A549 (cell line): ENCODE results near the gene SPPL2B. TPM values are rescaled to one million over a fixed set of nuclear protein-coding genes. Genes with fewer than 3 reads are reported as not detected.
"Not testable (repeated sequence)": the region's sequence is repeated elsewhere in the genome, so short reads cannot be mapped to it uniquely, and the experiment has no call there.

Experiments used
- ATAC-seq, 2 experiments: fragments of 200-7000 bp in 1 of 2; fragments of >200 bp in 1 of 2; cut with Nextera tagmentation in 1 of 2; cut with Tn5 transposase in 1 of 2; 3 replicates each; pipeline versions ENCODE4 v1.8.0 to v1.9.1; 2018 to 2020; ENCODE audit warnings: mild to moderate bottlenecking in 1 of 2, moderate library complexity in 1 of 2
- CTCF ChIA-PET: fragments of 300-600 bp; sonication (Branson Sonifier 250); formaldehyde crosslinking; extraction: SDS; loops from one replicate; lab custom pipeline; 2021; ENCODE audit warnings: antibody characterized with exemption, inconsistent platforms; lab: Yijun Ruan, JAX
- POLR2A ChIA-PET: fragments of 350-600 bp; formaldehyde crosslinking; extraction: SDS; loops from one replicate; lab custom pipeline; 2021; ENCODE audit warnings: antibody characterized with exemption, inconsistent platforms; lab: Yijun Ruan, JAX
- DNase-seq, 2 experiments: peaks; one replicate each; pipeline versions ENCODE4 v3.0.0 to v3.0.0-alpha.2; 2011 to 2016; ENCODE audit warnings: low read depth in 1 of 2, low spot score in 1 of 2
- FAIRE-seq: peaks from 2 replicates; lab custom pipeline; 2011; peaks lifted over from hg19 to GRCh38; lab: Jason Lieb, UNC
- H3K27ac ChIP-seq, 2 experiments: fragments of >200 bp; sonication (Bioruptor Twin); formaldehyde crosslinking; 3 replicates each; pipeline ENCODE4 v1.5.1; 2016 to 2017
- H3K4me1 ChIP-seq: fragments of >200 bp; sonication (Bioruptor Twin); formaldehyde crosslinking; 3 replicates; pipeline ENCODE4 v1.6.1; 2016
- H3K4me2 ChIP-seq: fragments of >200 bp; sonication (Bioruptor Twin); formaldehyde crosslinking; 3 replicates; pipeline ENCODE4 v1.6.1; 2016
- H3K4me3 ChIP-seq: fragments of >200 bp; sonication (Bioruptor Twin); formaldehyde crosslinking; 3 replicates; pipeline ENCODE4 v1.5.1; 2016
- H3K9me3 ChIP-seq: fragments of >200 bp; sonication (Bioruptor Twin); formaldehyde crosslinking; 3 replicates; pipeline ENCODE4 v1.6.1; 2016
- BHLHE40 ChIP-seq: IDR thresholded peaks from 2 replicates; pipeline ENCODE4 v1.6.1; 2012; ENCODE audit warnings: low read depth, low read length, inconsistent platforms
- CBX8 ChIP-seq: fragments of 200-600 bp; sonication (generic); IDR thresholded peaks from 2 replicates; pipeline ENCODE4 v1.6.1; 2016
- CEBPB ChIP-seq, 2 experiments: fragments of >200 bp in 1 of 2; sonication (Bioruptor Twin) in 1 of 2; formaldehyde crosslinking in 1 of 2; IDR thresholded peaks; 2 replicates each; pipeline ENCODE4 v1.6.1; 2012 to 2016
- CHD4 ChIP-seq: fragments of 200-600 bp; sonication (generic); IDR thresholded peaks from 2 replicates; pipeline ENCODE4 v1.6.1; 2016; ENCODE audit warnings: antibody characterized with exemption, mild to moderate bottlenecking, borderline replicate concordance
- EHMT2 ChIP-seq: fragments of 200-600 bp; sonication (generic); IDR thresholded peaks from 2 replicates; pipeline ENCODE4 v1.6.1; 2016; ENCODE audit warnings: antibody characterized with exemption, low read depth, mild to moderate bottlenecking, moderate library complexity
- EP300 ChIP-seq, 2 experiments: fragments of >200 bp; sonication (Bioruptor Twin); formaldehyde crosslinking; IDR thresholded peaks; 2 replicates in 1 of 2; 3 replicates in 1 of 2; pipeline ENCODE4 v1.6.1; 2016 to 2017
- ESRRA ChIP-seq: fragments of 150-350 bp; IDR thresholded peaks from 2 replicates; pipeline ENCODE4 v1.6.1; 2014; ENCODE audit warnings: mild to moderate bottlenecking, low read length, borderline replicate concordance
- FOSL2 ChIP-seq, 2 experiments: fragments of 450-650 bp in 1 of 2; fragments of >200 bp in 1 of 2; sonication (Bioruptor Twin) in 1 of 2; formaldehyde crosslinking; IDR thresholded peaks; 2 replicates each; pipeline versions ENCODE4 v1.5.0 to v1.6.1; 2016 to 2020; ENCODE audit warnings: mild to moderate bottlenecking in 1 of 2, moderate library complexity in 1 of 2
- FOXS1 ChIP-seq: fragments of 250-450 bp; sonication (Bioruptor Pico); IDR thresholded peaks from 2 replicates; pipeline ENCODE4 v1.5.0; 2020; ENCODE audit warnings: mild to moderate bottlenecking, moderate library complexity
- GATA3 ChIP-seq: IDR thresholded peaks from 2 replicates; pipeline ENCODE4 v1.6.1; 2012; ENCODE audit warnings: borderline replicate concordance
- HOXB13 ChIP-seq: fragments of 250-450 bp; sonication (Bioruptor Pico); IDR thresholded peaks from 2 replicates; pipeline ENCODE4 v1.5.0; 2020; ENCODE audit warnings: low read depth, mild to moderate bottlenecking, moderate library complexity
- JUN ChIP-seq, 2 experiments: fragments of >200 bp; sonication (Bioruptor Twin); formaldehyde crosslinking; IDR thresholded peaks; 2 replicates in 1 of 2; 3 replicates in 1 of 2; pipeline ENCODE4 v1.6.1; 2016 to 2017
- JUNB ChIP-seq: fragments of >200 bp; sonication (Bioruptor Twin); formaldehyde crosslinking; IDR thresholded peaks from 2 replicates; pipeline ENCODE4 v1.6.1; 2016
- MYC ChIP-seq: IDR thresholded peaks from 2 replicates; pipeline ENCODE4 v1.6.1; 2012; ENCODE audit warnings: mild to moderate bottlenecking, inconsistent platforms, low read length, improper control_type of control experiment, borderline replicate concordance
- PHF8 ChIP-seq: fragments of 200-600 bp; sonication (generic); IDR thresholded peaks from 2 replicates; pipeline ENCODE4 v1.6.1; 2016; ENCODE audit warnings: low read depth, mild to moderate bottlenecking, antibody characterized with exemption, moderate library complexity, borderline replicate concordance
- RAD21 ChIP-seq, 2 experiments: fragments of >200 bp in 1 of 2; sonication (Bioruptor Twin) in 1 of 2; formaldehyde crosslinking in 1 of 2; IDR thresholded peaks in 1 of 2; conservative IDR thresholded peaks in 1 of 2; 2 replicates in 1 of 2; 3 replicates in 1 of 2; pipeline ENCODE4 v1.6.1; 2012 to 2018; ENCODE audit warnings: inconsistent platforms in 1 of 2
- RFX5 ChIP-seq: fragments of 450-650 bp; IDR thresholded peaks from 2 replicates; pipeline ENCODE4 v1.7.1; 2014; ENCODE audit warnings: antibody characterized with exemption, mild to moderate bottlenecking, moderate library complexity
- SMC3 ChIP-seq: fragments of >200 bp; sonication (Bioruptor Twin); formaldehyde crosslinking; IDR thresholded peaks from 3 replicates; pipeline ENCODE4 v1.6.1; 2018; ENCODE audit warnings: inconsistent platforms
- TP53 ChIP-seq: fragments of 250-450 bp; sonication (Bioruptor Pico); IDR thresholded peaks from 2 replicates; pipeline ENCODE4 v1.5.0; 2021; ENCODE audit warnings: mild to moderate bottlenecking, moderate library complexity
- ZSCAN20 ChIP-seq: fragments of 250-450 bp; sonication (Bioruptor Pico); IDR thresholded peaks from 2 replicates; pipeline ENCODE4 v1.8.0; 2022; ENCODE audit warnings: mild to moderate bottlenecking, moderate library complexity
- WGBS: methylation state at CpG from one replicate; pipeline ENCODE4 v1.1.6; 2017; ENCODE audit errors: missing lambda C conversion rate; 5-methylcytosine and 5-hydroxymethylcytosine counted together
- polyA plus RNA-seq, 4 experiments: library from polyadenylated mRNA; depleted of rRNA in 3 of 4; stranded (reverse); fragments of >200 nt; fragmentation: RNase III in 1 of 4; extraction: RNeasy Plus Mini Kit Qiagen cat#74134 plus additional on column Dnase treatment in 1 of 4; gene quantifications; 2 replicates in 3 of 4; 3 replicates in 1 of 4; pipeline ENCODE4 v1.2.3, GENCODE V29; 2011 to 2017
- TF ChIP-seq, protein P1 (sequence below): fragments of >200 bp; sonication (Bioruptor Twin); formaldehyde crosslinking; IDR thresholded peaks from 3 replicates; pipeline ENCODE4 v1.5.1; 2016
- TF ChIP-seq, protein P2 (sequence below): IDR thresholded peaks from 2 replicates; pipeline ENCODE4 v1.6.1; 2012; ENCODE audit warnings: low read depth, borderline replicate concordance
- TF ChIP-seq, protein P3 (sequence below): fragments of 250-450 bp; sonication (Bioruptor Pico); IDR thresholded peaks from 2 replicates; pipeline ENCODE4 v1.5.0; 2021; ENCODE audit warnings: mild to moderate bottlenecking, moderate library complexity, borderline replicate concordance

SPPL2B gene
- polyA plus RNA-seq, 2 of the 4 experiments (the other 2 are of a cell fraction) = 11.3 to 36.5 TPM

DNA sequence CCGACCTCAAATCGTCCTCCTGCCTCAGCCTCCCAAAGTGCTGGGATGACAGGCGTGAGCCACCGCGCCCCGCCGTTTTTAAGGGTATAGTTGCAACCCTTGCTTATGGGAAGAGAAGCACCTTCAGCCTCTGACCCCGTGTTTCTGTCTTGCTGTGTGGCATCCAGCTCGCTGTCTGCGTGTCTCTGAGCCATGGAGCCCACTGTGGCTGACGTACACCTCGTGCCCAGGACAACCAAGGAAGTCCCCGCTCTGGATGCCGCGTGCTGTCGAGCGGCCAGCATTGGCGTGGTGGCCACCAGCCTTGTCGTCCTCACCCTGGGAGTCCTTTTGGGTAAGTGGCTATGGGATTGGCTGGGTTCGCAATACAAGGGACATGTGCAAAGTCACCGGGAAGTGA lies 61.1 kb downstream of the SPPL2B start:
- 72% methylated on average over 16 of the region's 21 CpGs for WGBS
- no peaks in the 10 kb centered on the region for H3K9me3 ChIP-seq
- POLR2A ChIA-PET = interaction anchor here (0.7 kb wide), 1 partner anchor 39 kb away, joined by 3 read pairs; no protein-coding TSS in a partner anchor
- H3K27ac ChIP-seq = no peak overlapping the region
- no peak overlapping the region for H3K4me2 ChIP-seq
- CTCF ChIA-PET = interaction anchor here (1.1 kb wide), 1 partner anchor 234 kb away, joined by 3 read pairs; no protein-coding TSS in a partner anchor
- TF ChIP-seq EP300 (IDR thresholded peaks at IDR 0.05) (no peak), PHF8 (no peak), BHLHE40 (no peak), EHMT2 (no peak), RFX5 (no peak), JUNB (no peak)
- peaks cover 7% of the 10 kb centered on the region; the same call in 2 of the 3 replicates for H3K4me1 ChIP-seq
- FAIRE-seq = no peak
- DNase-seq = no peak
- ATAC-seq = no peak
- no peak overlapping the region for H3K4me3 ChIP-seq

DNA sequence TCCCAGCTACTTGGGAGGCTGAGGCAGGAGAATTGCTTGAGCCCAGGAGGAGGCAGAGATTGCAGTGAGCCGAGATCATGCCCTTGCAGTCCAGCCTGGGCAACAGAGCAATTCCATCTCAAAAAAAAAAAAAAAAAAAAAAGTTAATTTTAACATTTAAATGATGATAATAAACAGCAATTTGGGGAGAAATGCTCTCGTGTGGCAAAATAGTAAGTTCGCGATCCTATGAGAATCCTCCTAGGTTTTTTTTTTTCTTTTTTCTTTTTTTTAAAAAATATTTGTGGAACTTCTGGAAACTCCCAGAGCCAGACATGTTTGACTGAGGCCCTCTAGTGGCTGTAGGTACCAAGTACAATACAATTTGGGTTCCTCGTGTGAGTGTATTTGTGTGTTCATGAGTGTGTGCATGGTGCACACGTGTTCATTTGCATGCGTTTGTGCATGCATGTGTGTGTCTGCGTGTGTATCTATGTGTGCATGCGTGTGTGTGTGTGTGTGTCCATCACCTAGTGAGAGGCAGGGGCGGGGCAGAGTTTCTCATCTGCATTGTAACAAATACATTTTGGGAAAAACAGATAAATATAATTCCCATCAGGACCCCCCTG lies 62.7 kb downstream of the SPPL2B start:
- POLR2A ChIA-PET = no interaction called here
- Histone ChIP-seq H3K4me2 (peak overlapping the region; percentile 47; the same call in 2 of the 3 replicates), H3K4me3 (no peak overlapping the region), H3K27ac (no peak overlapping the region), H3K4me1 (peaks cover 8% of the 10 kb centered on the region; the same call in 1 of the 3 replicates), H3K9me3 (no peaks in the 10 kb centered on the region)
- ATAC-seq (peak; percentile 62 to 68; a peak in 5 of 6 replicates), DNase-seq (peak; percentile 39 to 79), FAIRE-seq (no peak)
- TF ChIP-seq SMC3 = peak; percentile 36; the same call in 1 of the 3 replicates
- TF ChIP-seq RAD21 (conservative IDR thresholded peaks at IDR 0.05 in 1 of 2, IDR thresholded peaks at IDR 0.05 in 1 of 2) = peak; percentile 66 to 69
- TF ChIP-seq EHMT2 = no peak
- TF ChIP-seq, protein P1, sequence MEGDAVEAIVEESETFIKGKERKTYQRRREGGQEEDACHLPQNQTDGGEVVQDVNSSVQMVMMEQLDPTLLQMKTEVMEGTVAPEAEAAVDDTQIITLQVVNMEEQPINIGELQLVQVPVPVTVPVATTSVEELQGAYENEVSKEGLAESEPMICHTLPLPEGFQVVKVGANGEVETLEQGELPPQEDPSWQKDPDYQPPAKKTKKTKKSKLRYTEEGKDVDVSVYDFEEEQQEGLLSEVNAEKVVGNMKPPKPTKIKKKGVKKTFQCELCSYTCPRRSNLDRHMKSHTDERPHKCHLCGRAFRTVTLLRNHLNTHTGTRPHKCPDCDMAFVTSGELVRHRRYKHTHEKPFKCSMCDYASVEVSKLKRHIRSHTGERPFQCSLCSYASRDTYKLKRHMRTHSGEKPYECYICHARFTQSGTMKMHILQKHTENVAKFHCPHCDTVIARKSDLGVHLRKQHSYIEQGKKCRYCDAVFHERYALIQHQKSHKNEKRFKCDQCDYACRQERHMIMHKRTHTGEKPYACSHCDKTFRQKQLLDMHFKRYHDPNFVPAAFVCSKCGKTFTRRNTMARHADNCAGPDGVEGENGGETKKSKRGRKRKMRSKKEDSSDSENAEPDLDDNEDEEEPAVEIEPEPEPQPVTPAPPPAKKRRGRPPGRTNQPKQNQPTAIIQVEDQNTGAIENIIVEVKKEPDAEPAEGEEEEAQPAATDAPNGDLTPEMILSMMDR = peak; percentile 60
- no peak for TF ChIP-seq ZSCAN20 (CRISPR knock-in tag)
- 3% methylated on average over 10 of the region's 10 CpGs for WGBS
- CTCF ChIA-PET = interaction anchor here (0.6 to 2.9 kb wide), 22 partner anchors 8 to 321 kb away, joined by 3 to 21 read pairs (median 3); no protein-coding TSS in a partner anchor

DNA sequence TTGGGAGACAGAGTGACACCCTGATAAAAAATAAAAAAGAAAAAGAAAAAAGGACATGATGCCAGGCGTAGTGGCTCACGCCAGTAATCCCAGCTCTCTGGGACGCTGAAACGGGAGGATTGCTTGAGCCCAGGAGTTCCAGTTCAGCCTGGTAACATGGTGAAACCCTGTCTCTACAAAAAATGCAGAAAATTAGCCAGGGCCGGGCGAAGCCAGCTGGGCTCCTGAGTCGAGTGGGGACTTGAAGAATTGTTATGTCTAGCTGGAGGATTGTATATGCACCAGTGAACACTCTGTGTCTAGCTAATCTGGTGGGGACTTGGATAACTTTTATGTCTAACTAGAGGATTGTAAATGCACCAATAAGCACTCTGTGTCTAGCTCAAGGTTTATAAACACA lies 63.9 kb downstream of the SPPL2B start:
- CTCF ChIA-PET = interaction anchor here (0.6 to 2.9 kb wide), 14 partner anchors 8 to 239 kb away, joined by 3 to 21 read pairs (median 4); no protein-coding TSS in a partner anchor
- H3K27ac ChIP-seq = no peak overlapping the region
- DNase-seq (no peak), ATAC-seq (no peak), FAIRE-seq (no peak)
- H3K4me3 ChIP-seq = no peak overlapping the region
- WGBS = 44% methylated on average over 7 of the region's 7 CpGs
- H3K4me1 ChIP-seq = peaks cover 9% of the 10 kb centered on the region; the same call in 1 of the 3 replicates
- POLR2A ChIA-PET = no interaction called here
- H3K9me3 ChIP-seq = no peaks in the 10 kb centered on the region
- TF ChIP-seq, protein P2, sequence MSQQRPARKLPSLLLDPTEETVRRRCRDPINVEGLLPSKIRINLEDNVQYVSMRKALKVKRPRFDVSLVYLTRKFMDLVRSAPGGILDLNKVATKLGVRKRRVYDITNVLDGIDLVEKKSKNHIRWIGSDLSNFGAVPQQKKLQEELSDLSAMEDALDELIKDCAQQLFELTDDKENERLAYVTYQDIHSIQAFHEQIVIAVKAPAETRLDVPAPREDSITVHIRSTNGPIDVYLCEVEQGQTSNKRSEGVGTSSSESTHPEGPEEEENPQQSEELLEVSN = no peak
- TF ChIP-seq PHF8 (no peak), TP53 (CRISPR knock-in tag) (no peak), ESRRA (no peak), GATA3 (no peak), HOXB13 (CRISPR knock-in tag) (no peak), JUN (IDR thresholded peaks at IDR 0.05) (no peak), EP300 (IDR thresholded peaks at IDR 0.05) (no peak), MYC (no peak), CBX8 (no peak), ZSCAN20 (CRISPR knock-in tag) (no peak), BHLHE40 (no peak), CEBPB (IDR thresholded peaks at IDR 0.05) (no peak), CHD4 (no peak), FOSL2 (IDR thresholded peaks at IDR 0.05) (no peak), FOSL2 (CRISPR knock-in tag; IDR thresholded peaks at IDR 0.05) (no peak), FOXS1 (no peak)
- TF ChIP-seq, protein P3, sequence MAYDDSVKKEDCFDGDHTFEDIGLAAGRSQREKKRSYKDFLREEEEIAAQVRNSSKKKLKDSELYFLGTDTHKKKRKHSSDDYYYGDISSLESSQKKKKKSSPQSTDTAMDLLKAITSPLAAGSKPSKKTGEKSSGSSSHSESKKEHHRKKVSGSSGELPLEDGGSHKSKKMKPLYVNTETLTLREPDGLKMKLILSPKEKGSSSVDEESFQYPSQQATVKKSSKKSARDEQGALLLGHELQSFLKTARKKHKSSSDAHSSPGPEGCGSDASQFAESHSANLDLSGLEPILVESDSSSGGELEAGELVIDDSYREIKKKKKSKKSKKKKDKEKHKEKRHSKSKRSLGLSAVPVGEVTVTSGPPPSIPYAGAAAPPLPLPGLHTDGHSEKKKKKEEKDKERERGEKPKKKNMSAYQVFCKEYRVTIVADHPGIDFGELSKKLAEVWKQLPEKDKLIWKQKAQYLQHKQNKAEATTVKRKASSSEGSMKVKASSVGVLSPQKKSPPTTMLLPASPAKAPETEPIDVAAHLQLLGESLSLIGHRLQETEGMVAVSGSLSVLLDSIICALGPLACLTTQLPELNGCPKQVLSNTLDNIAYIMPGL (CRISPR knock-in tag) = no peak
- H3K4me2 ChIP-seq = no peak overlapping the region

DNA sequence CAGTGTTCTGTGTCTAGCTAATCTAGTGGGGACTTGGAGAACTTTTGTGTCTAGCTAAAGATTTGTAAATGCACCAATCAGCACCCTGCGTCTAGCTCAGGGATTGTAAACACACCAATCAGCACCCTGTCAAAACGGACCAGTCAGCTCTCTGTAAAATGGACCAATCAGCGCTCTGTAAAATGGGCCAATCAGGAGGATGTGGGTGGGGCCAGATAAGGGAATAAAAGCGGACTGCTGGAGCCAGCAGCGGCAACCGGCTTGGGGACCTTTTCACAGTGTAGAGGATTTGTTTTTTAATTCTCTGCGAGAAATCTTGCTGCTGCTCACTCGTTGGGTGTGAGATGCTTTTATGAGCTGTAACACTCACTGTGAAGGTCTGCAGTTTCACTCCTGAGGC lies 64.4 kb downstream of the SPPL2B start:
- ATAC-seq, FAIRE-seq, H3K4me3 ChIP-seq, H3K9me3 ChIP-seq, H3K4me1 ChIP-seq, H3K4me2 ChIP-seq, DNase-seq, H3K27ac ChIP-seq, POLR2A ChIA-PET: not testable (repeated sequence)
- WGBS = 70% methylated on average over 7 of the region's 8 CpGs
- CTCF ChIA-PET = interaction anchor here (0.6 to 2.9 kb wide), 12 partner anchors 7 to 237 kb away, joined by 3 to 21 read pairs (median 4); partner anchors contain the start of gene PLEKHJ1
